Mucosa of descending colon (tissue), 3 donors: ENCODE results near the gene EXOSC3. TPM values are rescaled to one million over a fixed set of nuclear protein-coding genes. Genes with fewer than 3 reads are reported as not detected.

Source experiments
- ATAC-seq: fragments of 200-7000 bp; cut with Tn5 transposase; one replicate; pipeline ENCODE4 v1.9.1; 2020; ENCODE audit warnings: mild to moderate bottlenecking, moderate library complexity
- DNase-seq, 3 donors: peaks; one replicate each; pipeline ENCODE4 v3.0.0-alpha.2; 2020
- H3K36me3 ChIP-seq: fragments of 200-600 bp; one replicate; pipeline ENCODE4 v1.8.0; 2021; ENCODE audit warnings: low read depth, mild to moderate bottlenecking
- H3K4me1 ChIP-seq: fragments of 200-600 bp; one replicate; pipeline ENCODE4 v1.8.0; 2021; ENCODE audit warnings: low read depth, mild to moderate bottlenecking
- H3K4me3 ChIP-seq: fragments of 200-600 bp; one replicate; pipeline ENCODE4 v1.8.0; 2021; ENCODE audit warnings: mild to moderate bottlenecking
- H3K9me3 ChIP-seq: fragments of 200-600 bp; one replicate; pipeline ENCODE4 v1.8.0; 2021; ENCODE audit warnings: mild to moderate bottlenecking
- CTCF ChIP-seq: fragments of 200-600 bp; IDR thresholded peaks from one replicate; pipeline ENCODE4 v1.8.0; 2022; ENCODE audit warnings: antibody characterized with exemption, mild to moderate bottlenecking
- intact Hi-C, 2 donors: fragments of 100-400 bp; cut with DNase I in 1 of 2; cut with micrococcal nuclease in 1 of 2; formaldehyde crosslinking; loops; one replicate each; pipeline versions ENCODE4 v1.11.0 to v1.11.1; 2022; cut with DNase I, micrococcal nuclease
- total RNA-seq, 3 donors: library from RNA; stranded (reverse); fragmentation: NEBNext Ultra II Directional in 2 of 3; extraction: Animal tissue kit (Norgen Biotek cat#: 25700) in 2 of 3; gene quantifications; one replicate each; pipeline versions ENCODE4 v1.2.1 to v1.2.4, GENCODE V29; 2021 to 2023
- donor health status: DM: no; HTN: no; CAD: no; lungs with moderate emphysema.
- donor health status: DM: no; HTN: no; CAD: no.
- donor health status: DM: no; HTN: yes; CAD: no.

The EXOSC3 gene
- total RNA-seq, 3 donors from 2014 or later = 25.1 to 34.1 (median 32.2) TPM

GRCh38 chr9:37730256-37730655 is 54.6 kb downstream of the EXOSC3 start:
- no peak overlapping the region for H3K4me3 ChIP-seq
- no peak for DNase-seq
- no peaks in the 10 kb centered on the region for H3K9me3 ChIP-seq
- ATAC-seq = no peak
- no peaks in the 10 kb centered on the region for H3K36me3 ChIP-seq
- TF ChIP-seq CTCF = no peak
- intact Hi-C loops = no loop called here
- no peaks in the 10 kb centered on the region for H3K4me1 ChIP-seq

Other genes starting within 250 kb of the EXOSC3 start
- gene FBXO10, start 208.7 kb downstream of the EXOSC3 start, total RNA-seq = 10 to 100 TPM in 1 of 3 donors, 1 to 10 TPM in 2; 3.4 to 15.9 (median 4.6) TPM
- gene TOMM5, start 192.5 kb downstream of the EXOSC3 start, total RNA-seq = 10 to 100 TPM; 45.6 to 72.9 (median 68.1) TPM
- gene FRMPD1, start 134.1 kb downstream of the EXOSC3 start, total RNA-seq = 1 to 10 TPM in 1 of 3 donors, under 1 TPM in 1, not detected in 1; 0.09 to 1.1 TPM
- 10 to 100 TPM in 2 of 3 donors, 1 to 10 TPM in 1; 7.2 to 14.8 (median 10.4) TPM for gene TRMT10B, start 31.3 kb downstream of the EXOSC3 start, total RNA-seq
- gene DCAF10, start 15.7 kb upstream of the EXOSC3 start, total RNA-seq = 10 to 100 TPM; 18.5 to 37.8 (median 26.6) TPM
- 10 to 100 TPM; 20.6 to 32.2 (median 22.4) TPM for gene SLC25A51, start 119.1 kb upstream of the EXOSC3 start, total RNA-seq